ENCODE measurements around the gene C1D. TPM values are rescaled to one million over a fixed set of nuclear protein-coding genes. Genes with fewer than 3 reads are reported as not detected.

C1D gene
- total and polyA plus RNA-seq, 2 donors (not counting 1 experiment from before 2014, with no cell fraction given): 21.3 to 63.1 TPM

DNA sequence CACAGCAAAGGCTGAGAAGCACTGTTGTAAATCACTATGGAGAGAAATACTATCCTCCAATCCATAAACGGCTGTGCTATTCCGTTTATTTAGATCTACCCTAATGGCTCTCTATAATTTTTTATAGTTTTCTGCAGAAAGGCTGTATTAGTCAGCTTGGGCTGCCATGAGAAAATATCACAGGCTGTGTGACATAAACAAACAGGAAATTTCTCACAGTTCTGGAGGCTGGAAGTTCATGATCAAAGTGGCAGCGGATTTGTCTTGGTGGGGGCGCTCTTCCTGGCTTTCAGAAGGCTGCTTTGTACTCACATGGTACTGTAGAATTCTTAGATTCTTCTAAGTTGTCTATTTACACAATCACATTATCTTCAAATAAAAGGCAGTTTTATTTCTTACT is 44.1 kb downstream of the C1D start:
- no peaks in the 10 kb centered on the region for H4K20me1 ChIP-seq (ENCODE audit: control insufficient read depth, extremely low read depth, insufficient read depth, low read length)
- no peak overlapping the region for H3K4me2 ChIP-seq (ENCODE audit: extremely low read depth, insufficient read depth, low read length)
- no peak overlapping the region for H3K27ac ChIP-seq (ENCODE audit: insufficient read depth, low read length)
- DNase-seq (ENCODE audit: low read depth in 2 of 2): peak in 1 of 2 donors; percentile 8
- no peaks in the 10 kb centered on the region for H3K9me3 ChIP-seq (ENCODE audit: control insufficient read depth, insufficient read depth, low read depth, low read length)
- H3K9ac ChIP-seq (ENCODE audit: insufficient read depth, low read length): no peak overlapping the region
- H3K4me3 ChIP-seq (replicated peaks in 1 of 4; ENCODE audit: control extremely low read depth in 1 of 4, insufficient read depth in 1 of 4, low read depth in 3 of 4, low read length in 4 of 4): no peak overlapping the region
- no peak overlapping the region for H2AFZ ChIP-seq (ENCODE audit: low read length)
- no peaks in the 10 kb centered on the region for H3K27me3 ChIP-seq (ENCODE audit: control insufficient read depth, insufficient read depth, low read length)
- TF ChIP-seq EZH2 (IDR thresholded peaks at IDR 0.05; ENCODE audit: low read length, missing control alignments) (no peak), CTCF (conservative IDR thresholded peaks at IDR 0.05 in 1 of 2, IDR thresholded peaks at IDR 0.05 in 1 of 2; ENCODE audit: low read depth in 1 of 2, low read length in 2 of 2) (no peak)
- no peaks in the 10 kb centered on the region for H3K36me3 ChIP-seq (ENCODE audit: control insufficient read depth, insufficient read depth, low read length)
- H3K79me2 ChIP-seq (ENCODE audit: control insufficient read depth, insufficient read depth, low read length): no peaks in the 10 kb centered on the region
- no peaks in the 10 kb centered on the region for H3K4me1 ChIP-seq (ENCODE audit: control insufficient read depth, extremely low read depth, insufficient read depth, low read length)

DNA sequence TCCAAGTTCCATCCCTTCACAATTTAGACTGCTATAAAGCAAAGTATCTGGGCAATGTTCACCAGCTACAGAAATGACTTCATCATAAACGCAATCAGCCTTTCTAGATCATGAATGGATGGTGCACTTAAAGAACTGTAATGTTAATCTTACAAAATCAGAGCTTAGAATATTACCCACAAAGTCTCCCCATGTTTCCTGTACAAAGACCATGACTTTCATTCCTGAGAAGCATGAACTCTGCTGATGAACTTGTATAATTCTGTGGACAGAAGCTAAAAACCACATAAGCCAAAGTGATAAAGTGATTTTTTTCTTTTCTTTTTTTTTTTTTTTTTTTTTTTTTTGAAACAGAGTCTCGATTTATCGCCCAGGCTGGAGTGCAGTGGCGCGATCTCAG is 53.3 kb downstream of the C1D start:
- Histone ChIP-seq H3K9me3 (ENCODE audit: control insufficient read depth, insufficient read depth, low read depth, low read length) (no peaks in the 10 kb centered on the region), H3K36me3 (ENCODE audit: control insufficient read depth, insufficient read depth, low read length) (no peaks in the 10 kb centered on the region), H3K4me2 (ENCODE audit: extremely low read depth, insufficient read depth, low read length) (no peak overlapping the region), H3K27me3 (ENCODE audit: control insufficient read depth, insufficient read depth, low read length) (no peaks in the 10 kb centered on the region), H3K27ac (ENCODE audit: insufficient read depth, low read length) (no peak overlapping the region), H4K20me1 (ENCODE audit: control insufficient read depth, extremely low read depth, insufficient read depth, low read length) (no peaks in the 10 kb centered on the region), H3K79me2 (ENCODE audit: control insufficient read depth, insufficient read depth, low read length) (no peaks in the 10 kb centered on the region), H3K4me1 (ENCODE audit: control insufficient read depth, extremely low read depth, insufficient read depth, low read length) (no peaks in the 10 kb centered on the region), H2AFZ (ENCODE audit: low read length) (no peak overlapping the region), H3K4me3 (replicated peaks in 1 of 4; ENCODE audit: control extremely low read depth in 1 of 4, insufficient read depth in 1 of 4, low read depth in 3 of 4, low read length in 4 of 4) (no peak overlapping the region), H3K9ac (ENCODE audit: insufficient read depth, low read length) (no peak overlapping the region)
- DNase-seq (ENCODE audit: low read depth in 2 of 2): no peak
- TF ChIP-seq CTCF (conservative IDR thresholded peaks at IDR 0.05 in 1 of 2, IDR thresholded peaks at IDR 0.05 in 1 of 2; ENCODE audit: low read depth in 1 of 2, low read length in 2 of 2) (no peak), EZH2 (IDR thresholded peaks at IDR 0.05; ENCODE audit: low read length, missing control alignments) (no peak)

- H3K36me3 ChIP-seq (ENCODE audit: control insufficient read depth, insufficient read depth, low read length): no peaks in the 10 kb centered on the region
- TF ChIP-seq CTCF (conservative IDR thresholded peaks at IDR 0.05 in 1 of 2, IDR thresholded peaks at IDR 0.05 in 1 of 2; ENCODE audit: low read depth in 1 of 2, low read length in 2 of 2) (no peak), EZH2 (IDR thresholded peaks at IDR 0.05; ENCODE audit: low read length, missing control alignments) (no peak)
- H3K79me2 ChIP-seq (ENCODE audit: control insufficient read depth, insufficient read depth, low read length): no peaks in the 10 kb centered on the region
- no peak overlapping the region for H2AFZ ChIP-seq (ENCODE audit: low read length)
- H3K4me3 ChIP-seq (replicated peaks in 1 of 4; ENCODE audit: control extremely low read depth in 1 of 4, insufficient read depth in 1 of 4, low read depth in 3 of 4, low read length in 4 of 4): no peak overlapping the region
- H3K9me3 ChIP-seq (ENCODE audit: control insufficient read depth, insufficient read depth, low read depth, low read length): no peaks in the 10 kb centered on the region
- peaks cover 4% of the 10 kb centered on the region for H3K4me1 ChIP-seq (ENCODE audit: control insufficient read depth, extremely low read depth, insufficient read depth, low read length)
- H3K27ac ChIP-seq (ENCODE audit: insufficient read depth, low read length): no peak overlapping the region
- no peak overlapping the region for H3K4me2 ChIP-seq (ENCODE audit: extremely low read depth, insufficient read depth, low read length)
- H3K27me3 ChIP-seq (ENCODE audit: control insufficient read depth, insufficient read depth, low read length): no peaks in the 10 kb centered on the region
- H4K20me1 ChIP-seq (ENCODE audit: control insufficient read depth, extremely low read depth, insufficient read depth, low read length): no peaks in the 10 kb centered on the region
- peak in 1 of 2 donors; percentile 61 for DNase-seq (ENCODE audit: low read depth in 2 of 2)
- no peak overlapping the region for H3K9ac ChIP-seq (ENCODE audit: insufficient read depth, low read length)
Observed at GRCh38 chr2:68000170-68000825, 62.5 kb downstream of the C1D start.

All from fibroblast of lung (primary cell).